Mesenchymal stem cell (in vitro differentiated cells and primary cell): Measurements from ENCODE around the gene ALDH1L1.
A peak's percentile ranks its signal among the peaks of the same experiment; 100 is the strongest.

Experiments used
- DNase-seq: peaks from one replicate; pipeline ENCODE4 v3.0.0-alpha.2; 2013
- H2AFZ ChIP-seq: one replicate; pipeline ENCODE4 v1.6.1; 2013; ENCODE audit warnings: low read depth, mild to moderate bottlenecking, control low read depth, inconsistent platforms, low read length, moderate library complexity
- H2AK5ac ChIP-seq: 2 replicates; pipeline ENCODE4 v1.6.1; 2013; ENCODE audit warnings: low read length, moderate library complexity, mild to moderate bottlenecking, inconsistent platforms; ENCODE audit not compliant: severe bottlenecking
- H2BK120ac ChIP-seq: one replicate; pipeline ENCODE4 v1.6.1; 2013; ENCODE audit warnings: low read depth, mild to moderate bottlenecking, inconsistent platforms, low read length, moderate library complexity
- H2BK12ac ChIP-seq, 2 experiments: one replicate each; pipeline ENCODE4 v1.6.1; 2013; ENCODE audit warnings: inconsistent platforms in 2 of 2, low read length in 2 of 2, mild to moderate bottlenecking in 2 of 2, moderate library complexity in 2 of 2, control low read depth in 1 of 2
- H2BK15ac ChIP-seq: one replicate; pipeline ENCODE4 v1.6.1; 2013; ENCODE audit warnings: mild to moderate bottlenecking, low read depth, inconsistent platforms; ENCODE audit not compliant: poor library complexity, severe bottlenecking
- H2BK5ac ChIP-seq: 2 replicates; pipeline ENCODE4 v1.6.1; 2013; ENCODE audit warnings: low read depth, mild to moderate bottlenecking, low read length, control low read depth, inconsistent platforms; ENCODE audit not compliant: poor library complexity, severe bottlenecking
- H3K14ac ChIP-seq, 2 experiments: one replicate each; pipeline ENCODE4 v1.6.1; 2013; ENCODE audit warnings: inconsistent platforms in 2 of 2, low read length in 2 of 2, control low read depth in 1 of 2, mild to moderate bottlenecking in 1 of 2, moderate library complexity in 1 of 2
- H3K18ac ChIP-seq, 2 experiments: one replicate each; pipeline ENCODE4 v1.6.1; 2013; ENCODE audit warnings: inconsistent platforms in 2 of 2, low read length in 2 of 2, control low read depth in 1 of 2, low read depth in 1 of 2, mild to moderate bottlenecking in 1 of 2
- H3K23ac ChIP-seq, 2 experiments: one replicate each; pipeline ENCODE4 v1.6.1; 2013; ENCODE audit warnings: inconsistent platforms in 2 of 2, low read length in 2 of 2, mild to moderate bottlenecking in 2 of 2, moderate library complexity in 2 of 2, control low read depth in 1 of 2
- H3K27ac ChIP-seq: 2 replicates; pipeline ENCODE4 v1.5.1; 2013; ENCODE audit warnings: mild to moderate bottlenecking, moderate library complexity, low read length, control low read depth, inconsistent platforms; ENCODE audit not compliant: poor library complexity, severe bottlenecking
- H3K27me3 ChIP-seq, 2 experiments: 2 replicates each; pipeline versions ENCODE4 v1.6.1 to v1.7.0; 2013; ENCODE audit warnings: low read length in 2 of 2, mild to moderate bottlenecking in 2 of 2, moderate library complexity in 2 of 2, control low read depth in 1 of 2, inconsistent platforms in 1 of 2; ENCODE audit not compliant: control insufficient read depth in 1 of 2, insufficient read depth in 1 of 2
- H3K36me3 ChIP-seq, 2 experiments: 2 replicates each; pipeline versions ENCODE4 v1.6.1 to v1.7.0; 2013; ENCODE audit warnings: low read length in 2 of 2, control low read depth in 1 of 2, inconsistent platforms in 1 of 2, low read depth in 1 of 2, mild to moderate bottlenecking in 1 of 2; ENCODE audit not compliant: insufficient read depth in 2 of 2, control insufficient read depth in 1 of 2
- H3K4ac ChIP-seq, 2 experiments: one replicate each; pipeline ENCODE4 v1.6.1; 2013; ENCODE audit warnings: inconsistent platforms in 2 of 2, low read length in 2 of 2, mild to moderate bottlenecking in 2 of 2, moderate library complexity in 2 of 2, control low read depth in 1 of 2, low read depth in 1 of 2
- H3K4me1 ChIP-seq: 2 replicates; pipeline ENCODE4 v1.6.1; 2013; ENCODE audit warnings: low read depth, low read length, control low read depth; ENCODE audit not compliant: control insufficient read depth, insufficient read depth
- H3K4me2 ChIP-seq: 2 replicates; pipeline ENCODE4 v1.6.1; 2013; ENCODE audit warnings: low read length, mild to moderate bottlenecking, inconsistent platforms; ENCODE audit not compliant: poor library complexity, severe bottlenecking
- H3K4me3 ChIP-seq, 2 experiments: 2 replicates each; pipeline versions ENCODE4 v1.5.1 to v1.7.0; 2013; ENCODE audit warnings: low read length in 2 of 2, mild to moderate bottlenecking in 2 of 2, control low read depth in 1 of 2, low read depth in 1 of 2; ENCODE audit not compliant: insufficient read depth in 1 of 2
- H3K79me1 ChIP-seq: replicated peaks from 2 replicates; pipeline ENCODE4 v1.6.1; 2013; ENCODE audit warnings: mild to moderate bottlenecking, control low read depth, low read length, inconsistent platforms; ENCODE audit not compliant: poor library complexity, severe bottlenecking
- H3K9ac ChIP-seq: 2 replicates; pipeline ENCODE4 v1.7.0; 2013; ENCODE audit warnings: mild to moderate bottlenecking, low read length, moderate library complexity
- H3K9me3 ChIP-seq: 2 replicates; pipeline ENCODE4 v1.7.0; 2013; ENCODE audit warnings: mild to moderate bottlenecking, low read length; ENCODE audit not compliant: control insufficient read depth
- H4K8ac ChIP-seq: one replicate; pipeline ENCODE4 v1.6.1; 2013; ENCODE audit warnings: inconsistent platforms, mild to moderate bottlenecking, low read length, moderate library complexity
- H4K91ac ChIP-seq: one replicate; pipeline ENCODE4 v1.6.1; 2013; ENCODE audit warnings: mild to moderate bottlenecking, low read length, inconsistent platforms
- WGBS: methylation state at CpG from one replicate; pipeline ENCODE4 v1.1.7; 2013; ENCODE audit warnings: mixed read lengths; 5-methylcytosine and 5-hydroxymethylcytosine counted together

ALDH1L1 gene

GRCh38 chr3:126110431-126111125 lies 69.8 kb downstream of the ALDH1L1 start:
- H3K23ac ChIP-seq: no peak overlapping the region
- no peak overlapping the region for H3K27ac ChIP-seq
- no peak overlapping the region for H3K4me3 ChIP-seq
- H3K4me2 ChIP-seq: no peak overlapping the region
- no peak overlapping the region for H2BK5ac ChIP-seq
- no peak overlapping the region for H4K8ac ChIP-seq
- H2BK120ac ChIP-seq: no peak overlapping the region
- no peaks in the 10 kb centered on the region for H3K4me1 ChIP-seq
- DNase-seq: no peak
- no peak overlapping the region for H2AK5ac ChIP-seq
- no peaks in the 10 kb centered on the region for H3K36me3 ChIP-seq
- H3K9me3 ChIP-seq: no peaks in the 10 kb centered on the region
- no peak overlapping the region for H3K4ac ChIP-seq
- peaks cover 0 to 8% of the 10 kb centered on the region in 2 experiments for H3K27me3 ChIP-seq
- WGBS: 94% methylated on average over 12 of the region's 12 CpGs
- no peak overlapping the region for H3K18ac ChIP-seq
- no peak overlapping the region for H4K91ac ChIP-seq
- no peak overlapping the region for H3K9ac ChIP-seq
- no peak overlapping the region for H2BK12ac ChIP-seq
- peak overlapping the region in 1 of 2 experiments; percentile 36 for H3K14ac ChIP-seq
- H2AFZ ChIP-seq: no peak overlapping the region
- H3K79me1 ChIP-seq: no peaks in the 10 kb centered on the region
- no peak overlapping the region for H2BK15ac ChIP-seq

DNA sequence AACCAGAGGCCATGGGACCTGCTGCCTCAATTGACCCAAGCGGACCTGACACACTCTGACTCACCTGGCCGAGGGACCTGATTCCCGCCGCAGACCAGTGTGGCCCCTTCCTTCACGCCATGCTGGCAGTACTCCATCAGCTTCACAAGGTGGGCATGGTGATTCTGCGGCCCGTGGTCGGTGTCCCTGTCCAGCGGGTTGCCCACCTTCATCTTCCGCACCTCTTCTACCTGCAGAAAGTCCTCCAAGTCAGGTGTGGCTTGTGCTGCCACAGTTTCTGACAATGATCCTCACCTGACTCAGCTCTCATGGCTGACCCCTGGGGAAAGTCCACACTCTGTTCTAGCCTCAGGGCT lies 70.5 kb downstream of the ALDH1L1 start:
- no peak overlapping the region for H3K4ac ChIP-seq
- H2AK5ac ChIP-seq: no peak overlapping the region
- no peaks in the 10 kb centered on the region for H3K9me3 ChIP-seq
- H2BK120ac ChIP-seq: no peak overlapping the region
- H2BK5ac ChIP-seq: no peak overlapping the region
- H3K27me3 ChIP-seq: peaks cover 0 to 8% of the 10 kb centered on the region in 2 experiments
- no peak overlapping the region for H3K14ac ChIP-seq
- H3K9ac ChIP-seq: no peak overlapping the region
- no peak overlapping the region for H3K4me2 ChIP-seq
- H2BK12ac ChIP-seq: no peak overlapping the region
- H4K8ac ChIP-seq: no peak overlapping the region
- no peak overlapping the region for H2BK15ac ChIP-seq
- H4K91ac ChIP-seq: no peak overlapping the region
- no peak overlapping the region for H3K18ac ChIP-seq
- no peak overlapping the region for H3K27ac ChIP-seq
- H3K4me3 ChIP-seq: no peak overlapping the region
- no peak overlapping the region for H2AFZ ChIP-seq
- no peak overlapping the region for H3K23ac ChIP-seq
- 91% methylated on average over 10 of the region's 10 CpGs for WGBS
- no peaks in the 10 kb centered on the region for H3K4me1 ChIP-seq
- no peaks in the 10 kb centered on the region for H3K36me3 ChIP-seq
- H3K79me1 ChIP-seq: no peaks in the 10 kb centered on the region
- DNase-seq: no peak

- no peak overlapping the region for H3K4me3 ChIP-seq
- no peak for DNase-seq
- H3K9me3 ChIP-seq: no peaks in the 10 kb centered on the region
- H2BK120ac ChIP-seq: no peak overlapping the region
- 88% methylated on average over 13 of the region's 13 CpGs for WGBS
- no peak overlapping the region for H4K91ac ChIP-seq
- H3K36me3 ChIP-seq: no peaks in the 10 kb centered on the region
- H3K27me3 ChIP-seq: peaks cover 0 to 8% of the 10 kb centered on the region in 2 experiments
- H3K9ac ChIP-seq: no peak overlapping the region
- no peak overlapping the region for H3K4me2 ChIP-seq
- no peaks in the 10 kb centered on the region for H3K4me1 ChIP-seq
- no peak overlapping the region for H3K27ac ChIP-seq
- H3K18ac ChIP-seq: no peak overlapping the region
- H2AFZ ChIP-seq: no peak overlapping the region
- H2AK5ac ChIP-seq: no peak overlapping the region
- no peak overlapping the region for H2BK15ac ChIP-seq
- no peak overlapping the region for H2BK12ac ChIP-seq
- H3K23ac ChIP-seq: no peak overlapping the region
- no peak overlapping the region for H4K8ac ChIP-seq
- no peaks in the 10 kb centered on the region for H3K79me1 ChIP-seq
- no peak overlapping the region for H2BK5ac ChIP-seq
- H3K14ac ChIP-seq: no peak overlapping the region
- H3K4ac ChIP-seq: no peak overlapping the region
Observed at GRCh38 chr3:126109146-126109879, 71.1 kb downstream of the ALDH1L1 start.

GRCh38 chr3:126108676-126109050 lies 71.7 kb downstream of the ALDH1L1 start:
- no peak overlapping the region for H4K8ac ChIP-seq
- H2BK120ac ChIP-seq: no peak overlapping the region
- no peaks in the 10 kb centered on the region for H3K9me3 ChIP-seq
- no peak overlapping the region for H3K14ac ChIP-seq
- no peaks in the 10 kb centered on the region for H3K79me1 ChIP-seq
- no peak overlapping the region for H3K4me3 ChIP-seq
- H3K4ac ChIP-seq: no peak overlapping the region
- DNase-seq: no peak
- H3K23ac ChIP-seq: no peak overlapping the region
- H4K91ac ChIP-seq: no peak overlapping the region
- 72% methylated on average over 5 of the region's 5 CpGs for WGBS
- H2BK15ac ChIP-seq: no peak overlapping the region
- no peak overlapping the region for H2BK5ac ChIP-seq
- no peaks in the 10 kb centered on the region for H3K36me3 ChIP-seq
- H3K4me1 ChIP-seq: no peaks in the 10 kb centered on the region
- H3K4me2 ChIP-seq: no peak overlapping the region
- H2AFZ ChIP-seq: no peak overlapping the region
- no peak overlapping the region for H3K9ac ChIP-seq
- no peak overlapping the region for H2AK5ac ChIP-seq
- H3K18ac ChIP-seq: no peak overlapping the region
- no peak overlapping the region for H3K27ac ChIP-seq
- H3K27me3 ChIP-seq: peaks cover 0 to 8% of the 10 kb centered on the region in 2 experiments
- no peak overlapping the region for H2BK12ac ChIP-seq
